GM18505 (cell line): ENCODE results near the gene SALL4.
"Not testable (repeated sequence)": the region's sequence is repeated elsewhere in the genome, so short reads cannot be mapped to it uniquely, and the experiment has no call there.

ENCODE experiments used
- ATAC-seq: cut with Tn5 transposase; IDR thresholded peaks from one replicate; pipeline ENCODE4 v1.9.1; 2021; ENCODE audit not compliant: unreplicated experiment
- POLR2A ChIP-seq: IDR thresholded peaks from 4 replicates; pipeline ENCODE4 v1.6.1; 2011; ENCODE audit warnings: borderline replicate concordance; ENCODE audit not compliant: insufficient read depth, insufficient read length; ENCODE audit errors: extremely low read depth

The SALL4 gene

GRCh38 chr20:51802170-51802751 lies at the start of gene SALL4:
Gene SALL4, minus strand, starts transcription at chr20:51802521. Its CDS starts 113 bp downstream, at chr20:51802408.
- TF ChIP-seq POLR2A: no peak
- no peak for ATAC-seq

GRCh38 chr20:51848346-51848745 lies 46.0 kb upstream of the SALL4 start:
- no peak for TF ChIP-seq POLR2A
- no peak for ATAC-seq

GRCh38 chr20:51840865-51841264 lies 38.5 kb upstream of the SALL4 start:
- TF ChIP-seq POLR2A: no peak
- ATAC-seq: no peak

GRCh38 chr20:51837876-51838420 lies 35.6 kb upstream of the SALL4 start:
- TF ChIP-seq POLR2A: no peak
- ATAC-seq: no peak

GRCh38 chr20:51837436-51837835 lies 35.1 kb upstream of the SALL4 start:
- TF ChIP-seq POLR2A: no peak
- ATAC-seq: no peak

GRCh38 chr20:51833326-51833725 lies 31.0 kb upstream of the SALL4 start:
- no peak for ATAC-seq
- no peak for TF ChIP-seq POLR2A

GRCh38 chr20:51832276-51832675 lies 30.0 kb upstream of the SALL4 start:
- TF ChIP-seq POLR2A: no peak
- no peak for ATAC-seq

GRCh38 chr20:51831866-51832265 lies 29.5 kb upstream of the SALL4 start:
- no peak for TF ChIP-seq POLR2A
- ATAC-seq: no peak

GRCh38 chr20:51830538-51830937 lies 28.2 kb upstream of the SALL4 start:
- ATAC-seq: no peak
- TF ChIP-seq POLR2A: no peak

- ATAC-seq: no peak
- no peak for TF ChIP-seq POLR2A
Observed at GRCh38 chr20:51828762-51829161, 26.4 kb upstream of the SALL4 start.

GRCh38 chr20:51826372-51826771 lies 24.1 kb upstream of the SALL4 start:
- no peak for ATAC-seq
- no peak for TF ChIP-seq POLR2A

GRCh38 chr20:51818479-51819008 lies 16.2 kb upstream of the SALL4 start:
- no peak for TF ChIP-seq POLR2A
- no peak for ATAC-seq

GRCh38 chr20:51816856-51817255 lies 14.5 kb upstream of the SALL4 start:
- ATAC-seq: not testable (repeated sequence)

- no peak for ATAC-seq
- no peak for TF ChIP-seq POLR2A
Observed at GRCh38 chr20:51815383-51816076, 13.2 kb upstream of the SALL4 start.

- ATAC-seq: no peak
- no peak for TF ChIP-seq POLR2A
Observed at GRCh38 chr20:51812861-51813260, 10.5 kb upstream of the SALL4 start.

GRCh38 chr20:51811514-51812128 lies 9.3 kb upstream of the SALL4 start:
- ATAC-seq: no peak
- TF ChIP-seq POLR2A: no peak
